Endothelial cell of umbilical vein (primary cell): ENCODE data around the gene VARS1. TPM values are rescaled to one million over a fixed set of nuclear protein-coding genes. Genes with fewer than 3 reads are reported as not detected.

Experiments
- BruUV-seq: library from RNA; stranded (reverse); fragments of 400-500 nt; replicated peaks from 2 replicates; lab custom pipeline; 2021; lab: Mats Ljungman, UMichigan
- CTCF ChIA-PET: fragments of 300-600, 350-600 bp; sonication (Branson Sonifier 250); formaldehyde crosslinking; loops from one replicate; lab custom pipeline; 2021; ENCODE audit warnings: antibody characterized with exemption, inconsistent platforms; lab: Charles Lee
- POLR2A ChIA-PET: fragments of 300-600, 350-600 bp; sonication (Branson Sonifier 250); formaldehyde crosslinking; loops from one replicate; lab custom pipeline; 2021; ENCODE audit warnings: antibody characterized with exemption, inconsistent platforms; lab: Charles Lee
- DNase-seq: peaks from one replicate; pipeline ENCODE4 v3.0.0-alpha.2; 2011; ENCODE audit warnings: low read depth, low spot score
- FAIRE-seq: peaks from 2 replicates; lab custom pipeline; 2011; peaks lifted over from hg19 to GRCh38; lab: Jason Lieb, UNC
- H2AFZ ChIP-seq: 2 replicates; pipeline ENCODE4 v1.6.0; 2012; ENCODE audit warnings: low read depth, low read length, control low read depth, inconsistent platforms
- H3K27ac ChIP-seq: 2 replicates; pipeline ENCODE4 v1.5.1; 2011; ENCODE audit warnings: low read depth, mild to moderate bottlenecking, control low read depth, low read length, moderate library complexity; ENCODE audit not compliant: insufficient read depth
- H3K27me3 ChIP-seq, 2 experiments: 2 replicates each; pipeline versions ENCODE4 v1.6.0 to v1.6.1; 2011; ENCODE audit warnings: low read length in 2 of 2, mixed read lengths in 1 of 2; ENCODE audit not compliant: control insufficient read depth in 2 of 2, insufficient read depth in 2 of 2
- H3K36me3 ChIP-seq, 2 experiments: 2 replicates in 1 of 2; 3 replicates in 1 of 2; pipeline ENCODE4 v1.5.1; 2011; ENCODE audit warnings: low read length in 2 of 2, mild to moderate bottlenecking in 1 of 2, moderate library complexity in 1 of 2; ENCODE audit not compliant: control insufficient read depth in 2 of 2, insufficient read depth in 2 of 2; ENCODE audit errors: extremely low read depth in 1 of 2
- H3K4me1 ChIP-seq: 3 replicates; pipeline ENCODE4 v1.5.1; 2011; ENCODE audit warnings: mild to moderate bottlenecking, low read length; ENCODE audit not compliant: control insufficient read depth, insufficient read depth; ENCODE audit errors: extremely low read depth
- H3K4me2 ChIP-seq: 2 replicates; pipeline ENCODE4 v1.6.1; 2011; ENCODE audit warnings: low read length, control low read depth, mixed read lengths; ENCODE audit not compliant: insufficient read depth
- H3K4me3 ChIP-seq, 3 experiments: fragments of 200-600 bp in 1 of 3; sonication (generic), shearing (Covaris generic) in 1 of 3; replicated peaks in 1 of 3; 2 replicates each; pipeline ENCODE4 v1.5.1; 2011 to 2016; ENCODE audit warnings: control low read depth in 3 of 3, low read length in 3 of 3, mild to moderate bottlenecking in 2 of 3, inconsistent platforms in 1 of 3, low read depth in 1 of 3, moderate library complexity in 1 of 3; ENCODE audit not compliant: insufficient read depth in 1 of 3
- H3K79me2 ChIP-seq: 2 replicates; pipeline ENCODE4 v1.6.0; 2012; ENCODE audit warnings: low read length, inconsistent platforms; ENCODE audit not compliant: control insufficient read depth, insufficient read depth
- H3K9ac ChIP-seq: replicated peaks from 2 replicates; pipeline ENCODE3; 2011; ENCODE audit warnings: low read length, control low read depth; ENCODE audit not compliant: insufficient read depth; ENCODE audit errors: extremely low read depth
- H3K9me1 ChIP-seq: replicated peaks from 3 replicates; pipeline ENCODE4 v1.6.0; 2011; ENCODE audit warnings: mild to moderate bottlenecking, low read length; ENCODE audit not compliant: control insufficient read depth, insufficient read depth; ENCODE audit errors: extremely low read depth
- H3K9me3 ChIP-seq: replicated peaks from 2 replicates; pipeline ENCODE4 v1.5.1; 2012; ENCODE audit warnings: low read length, inconsistent platforms; ENCODE audit not compliant: control insufficient read depth, insufficient read depth
- H4K20me1 ChIP-seq: replicated peaks from 2 replicates; pipeline ENCODE3; 2011; ENCODE audit warnings: mild to moderate bottlenecking, low read length; ENCODE audit not compliant: control insufficient read depth, insufficient read depth; ENCODE audit errors: extremely low read depth
- FOS ChIP-seq: IDR thresholded peaks from 2 replicates; pipeline ENCODE4 v1.6.1; 2011; ENCODE audit warnings: mild to moderate bottlenecking, low read length, moderate library complexity, borderline replicate concordance; ENCODE audit not compliant: insufficient read depth
- JUN ChIP-seq: IDR thresholded peaks from 2 replicates; pipeline ENCODE4 v1.6.1; 2011; ENCODE audit warnings: borderline replicate concordance, low read depth; ENCODE audit not compliant: insufficient read length, insufficient read depth
- MAX ChIP-seq: IDR thresholded peaks from 2 replicates; pipeline ENCODE4 v1.6.1; 2011; ENCODE audit not compliant: insufficient read depth, insufficient read length
- MYC ChIP-seq: IDR thresholded peaks from one replicate; pipeline ENCODE4 v1.6.1; 2011; ENCODE audit warnings: mild to moderate bottlenecking, low read depth, low read length
- dilution Hi-C: fragments of 300-500 bp; cut with MboI; formaldehyde crosslinking; loops from one replicate; pipeline ENCODE4 v1.15.0; 2019; ENCODE audit warnings: low sequenced_read_pairs; ENCODE audit not compliant: extremely low pct_ligation_motif_present
- intact Hi-C: fragments of 100-400 bp; cut with micrococcal nuclease; formaldehyde crosslinking; loops from one replicate; pipeline ENCODE4 v1.10.0; 2022
- polyA plus RNA-seq, 4 experiments: library from polyadenylated mRNA; depleted of rRNA in 3 of 4; stranded (reverse) in 3 of 4; unstranded in 1 of 4; fragments of >200 nt; gene quantifications; 2 replicates each; pipeline versions ENCODE4 v1.2.1 to v1.2.3, GENCODE V29; 2011 to 2012; ENCODE audit warnings: missing spikeins in 1 of 4
- total RNA-seq: library from RNA; stranded (reverse); gene quantifications from 2 replicates; pipeline ENCODE4 v1.2.3, GENCODE V29; 2021
- TF ChIP-seq, protein P1 (sequence below), 2 donors: IDR thresholded peaks; 1 replicate in 1 of 2; 2 replicates in 1 of 2; pipeline ENCODE4 v1.5.1; 2011; ENCODE audit warnings: low read length in 2 of 2, mild to moderate bottlenecking in 2 of 2, moderate library complexity in 2 of 2, control low read depth in 1 of 2, inconsistent platforms in 1 of 2, low read depth in 1 of 2; ENCODE audit not compliant: insufficient read depth in 1 of 2; ENCODE audit errors: extremely low read depth in 1 of 2

The VARS1 gene
- total and polyA plus RNA-seq, 2 donors (not counting 3 experiments of a cell fraction or from before 2014, with no cell fraction given): 37.4 to 121 TPM

DNA sequence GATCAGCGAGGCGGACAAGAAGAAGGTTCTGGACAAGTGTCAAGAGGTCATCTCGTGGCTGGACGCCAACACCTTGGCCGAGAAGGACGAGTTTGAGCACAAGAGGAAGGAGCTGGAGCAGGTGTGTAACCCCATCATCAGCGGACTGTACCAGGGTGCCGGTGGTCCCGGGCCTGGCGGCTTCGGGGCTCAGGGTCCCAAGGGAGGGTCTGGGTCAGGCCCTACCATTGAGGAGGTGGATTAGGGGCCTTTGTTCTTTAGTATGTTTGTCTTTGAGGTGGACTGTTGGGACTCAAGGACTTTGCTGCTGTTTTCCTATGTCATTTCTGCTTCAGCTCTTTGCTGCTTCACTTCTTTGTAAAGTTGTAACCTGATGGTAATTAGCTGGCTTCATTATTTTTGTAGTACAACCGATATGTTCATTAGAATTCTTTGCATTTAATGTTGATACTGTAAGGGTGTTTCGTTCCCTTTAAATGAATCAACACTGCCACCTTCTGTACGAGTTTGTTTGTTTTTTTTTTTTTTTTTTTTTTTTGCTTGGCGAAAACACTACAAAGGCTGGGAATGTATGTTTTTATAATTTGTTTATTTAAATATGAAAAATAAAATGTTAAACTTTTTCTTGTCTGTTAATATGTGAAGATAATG is 34.2 kb upstream of the VARS1 start:
- Histone ChIP-seq H4K20me1 (no peaks in the 10 kb centered on the region), H3K9ac (peak overlapping the region; percentile 48), H3K4me3 (peak overlapping the region; percentile 73 to 94 (median 77)), H3K9me1 (no peaks in the 10 kb centered on the region), H3K9me3 (no peaks in the 10 kb centered on the region), H3K27me3 (no peaks in the 10 kb centered on the region), H3K4me1 (peaks cover 14% of the 10 kb centered on the region), H2AFZ (no peak overlapping the region), H3K4me2 (peak overlapping the region; percentile 90), H3K27ac (no peak overlapping the region), H3K36me3 (no peaks in the 10 kb centered on the region), H3K79me2 (peaks cover 22% of the 10 kb centered on the region)
- dilution Hi-C loops (no loop called here), intact Hi-C loops (loop anchor here (1.0 to 10.0 kb wide), 7 partner anchors 57 to 337 kb away; partner anchors contain the start of genes CSNK2B, DDAH2, EHMT2 and LY6G5B)
- TF ChIP-seq MAX (no peak), MYC (no peak), JUN (no peak), FOS (no peak)
- TF ChIP-seq, protein P1, sequence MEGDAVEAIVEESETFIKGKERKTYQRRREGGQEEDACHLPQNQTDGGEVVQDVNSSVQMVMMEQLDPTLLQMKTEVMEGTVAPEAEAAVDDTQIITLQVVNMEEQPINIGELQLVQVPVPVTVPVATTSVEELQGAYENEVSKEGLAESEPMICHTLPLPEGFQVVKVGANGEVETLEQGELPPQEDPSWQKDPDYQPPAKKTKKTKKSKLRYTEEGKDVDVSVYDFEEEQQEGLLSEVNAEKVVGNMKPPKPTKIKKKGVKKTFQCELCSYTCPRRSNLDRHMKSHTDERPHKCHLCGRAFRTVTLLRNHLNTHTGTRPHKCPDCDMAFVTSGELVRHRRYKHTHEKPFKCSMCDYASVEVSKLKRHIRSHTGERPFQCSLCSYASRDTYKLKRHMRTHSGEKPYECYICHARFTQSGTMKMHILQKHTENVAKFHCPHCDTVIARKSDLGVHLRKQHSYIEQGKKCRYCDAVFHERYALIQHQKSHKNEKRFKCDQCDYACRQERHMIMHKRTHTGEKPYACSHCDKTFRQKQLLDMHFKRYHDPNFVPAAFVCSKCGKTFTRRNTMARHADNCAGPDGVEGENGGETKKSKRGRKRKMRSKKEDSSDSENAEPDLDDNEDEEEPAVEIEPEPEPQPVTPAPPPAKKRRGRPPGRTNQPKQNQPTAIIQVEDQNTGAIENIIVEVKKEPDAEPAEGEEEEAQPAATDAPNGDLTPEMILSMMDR (IDR thresholded peaks at IDR 0.05; ENCODE audit: extremely low read depth in 1 of 2, insufficient read depth in 1 of 2, low read depth in 1 of 2, low read length in 2 of 2): peak in 1 of 2 donors; percentile 5
- POLR2A ChIA-PET: interaction anchor here (0.7 to 1.2 kb wide), 6 partner anchors 11 to 150 kb away, joined by 4 to 17 read pairs (median 6); partner anchors contain the start of genes HSPA1A, HSPA1L and NEU1
- peak; percentile 69 for FAIRE-seq
- CTCF ChIA-PET: interaction anchor here (0.6 to 4.2 kb wide), 34 partner anchors 8 to 278 kb away, joined by 3 to 71 read pairs (median 5); partner anchors contain the start of genes BAG6, CLIC1, DDAH2 and LSM2
- DNase-seq: peak; percentile 76
- no TSS peak for BruUV-seq
